Activated B cell treated with CpG ODN at 0.5 μM for 24 hours (primary cell): Measurements from ENCODE around the gene RAD23B. TPM values are rescaled to one million over a fixed set of nuclear protein-coding genes. Genes with fewer than 3 reads are reported as not detected.

Experiments used
- ATAC-seq: fragments of 200-7000 bp; cut with Tn5 transposase; one replicate; pipeline ENCODE4 v1.10.0; 2021; ENCODE audit warnings: low read depth, mild to moderate bottlenecking, moderate library complexity
- CTCF ChIA-PET: fragments of 350-600 bp; sonication (Branson Sonifier 250); formaldehyde crosslinking; loops from one replicate; lab custom pipeline; 2021; ENCODE audit warnings: antibody characterized with exemption; lab: Charles Lee
- POLR2A ChIA-PET: fragments of 350-600 bp; sonication (Branson Sonifier 250); formaldehyde crosslinking; loops from one replicate; lab custom pipeline; 2021; ENCODE audit warnings: antibody characterized with exemption; lab: Charles Lee
- DNase-seq: peaks from one replicate; pipeline ENCODE4 v3.0.0; 2022
- H3K27ac Mint-ChIP-seq: one replicate; pipeline ENCODE4 v1.8.0; 2020; ENCODE audit warnings: mixed read lengths
- H3K27me3 Mint-ChIP-seq: one replicate; pipeline ENCODE4 v1.8.0; 2021; ENCODE audit warnings: mixed read lengths
- H3K36me3 Mint-ChIP-seq: one replicate; pipeline ENCODE4 v1.8.0; 2021; ENCODE audit warnings: low read depth, mixed read lengths
- H3K4me1 Mint-ChIP-seq: one replicate; pipeline ENCODE4 v1.8.0; 2021; ENCODE audit warnings: mixed read lengths
- H3K4me3 Mint-ChIP-seq: one replicate; pipeline ENCODE4 v1.8.0; 2020; ENCODE audit warnings: mild to moderate bottlenecking, mixed read lengths
- H3K9me3 Mint-ChIP-seq: one replicate; pipeline ENCODE4 v1.8.0; 2020; ENCODE audit warnings: mixed read lengths
- intact Hi-C: fragments of 100-400 bp; cut with micrococcal nuclease; formaldehyde crosslinking; loops from one replicate; pipeline ENCODE4 v1.15.1; 2024
- total RNA-seq: library from RNA; stranded (reverse); gene quantifications from 2 replicates; pipeline ENCODE4 v1.2.3, GENCODE V29; 2022
- TF ChIP-seq, protein P1 (sequence below): fragments of 200-600 bp; IDR thresholded peaks from one replicate; pipeline ENCODE4 v1.8.0; 2022; ENCODE audit warnings: antibody characterized with exemption, mild to moderate bottlenecking

Gene RAD23B
- total RNA-seq, 1 donor from 2014 or later = 75.3 TPM

GRCh38 chr9:107335331-107335730, 52.3 kb downstream of the RAD23B start:
- no peaks in the 10 kb centered on the region for H3K9me3 Mint-ChIP-seq
- DNase-seq (no peak), ATAC-seq (no peak)
- H3K27me3 Mint-ChIP-seq = no peaks in the 10 kb centered on the region
- intact Hi-C loops = no loop called here
- no peak overlapping the region for H3K4me3 Mint-ChIP-seq
- CTCF ChIA-PET = interaction anchor here (11.6 kb wide), 1 partner anchor 96 kb away, joined by 205 read pairs; no protein-coding TSS in a partner anchor
- H3K36me3 Mint-ChIP-seq = peaks cover 48% of the 10 kb centered on the region
- POLR2A ChIA-PET = no interaction called here
- TF ChIP-seq, protein P1, sequence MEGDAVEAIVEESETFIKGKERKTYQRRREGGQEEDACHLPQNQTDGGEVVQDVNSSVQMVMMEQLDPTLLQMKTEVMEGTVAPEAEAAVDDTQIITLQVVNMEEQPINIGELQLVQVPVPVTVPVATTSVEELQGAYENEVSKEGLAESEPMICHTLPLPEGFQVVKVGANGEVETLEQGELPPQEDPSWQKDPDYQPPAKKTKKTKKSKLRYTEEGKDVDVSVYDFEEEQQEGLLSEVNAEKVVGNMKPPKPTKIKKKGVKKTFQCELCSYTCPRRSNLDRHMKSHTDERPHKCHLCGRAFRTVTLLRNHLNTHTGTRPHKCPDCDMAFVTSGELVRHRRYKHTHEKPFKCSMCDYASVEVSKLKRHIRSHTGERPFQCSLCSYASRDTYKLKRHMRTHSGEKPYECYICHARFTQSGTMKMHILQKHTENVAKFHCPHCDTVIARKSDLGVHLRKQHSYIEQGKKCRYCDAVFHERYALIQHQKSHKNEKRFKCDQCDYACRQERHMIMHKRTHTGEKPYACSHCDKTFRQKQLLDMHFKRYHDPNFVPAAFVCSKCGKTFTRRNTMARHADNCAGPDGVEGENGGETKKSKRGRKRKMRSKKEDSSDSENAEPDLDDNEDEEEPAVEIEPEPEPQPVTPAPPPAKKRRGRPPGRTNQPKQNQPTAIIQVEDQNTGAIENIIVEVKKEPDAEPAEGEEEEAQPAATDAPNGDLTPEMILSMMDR = no peak
- H3K27ac Mint-ChIP-seq = no peak overlapping the region
- H3K4me1 Mint-ChIP-seq = no peaks in the 10 kb centered on the region

DNA sequence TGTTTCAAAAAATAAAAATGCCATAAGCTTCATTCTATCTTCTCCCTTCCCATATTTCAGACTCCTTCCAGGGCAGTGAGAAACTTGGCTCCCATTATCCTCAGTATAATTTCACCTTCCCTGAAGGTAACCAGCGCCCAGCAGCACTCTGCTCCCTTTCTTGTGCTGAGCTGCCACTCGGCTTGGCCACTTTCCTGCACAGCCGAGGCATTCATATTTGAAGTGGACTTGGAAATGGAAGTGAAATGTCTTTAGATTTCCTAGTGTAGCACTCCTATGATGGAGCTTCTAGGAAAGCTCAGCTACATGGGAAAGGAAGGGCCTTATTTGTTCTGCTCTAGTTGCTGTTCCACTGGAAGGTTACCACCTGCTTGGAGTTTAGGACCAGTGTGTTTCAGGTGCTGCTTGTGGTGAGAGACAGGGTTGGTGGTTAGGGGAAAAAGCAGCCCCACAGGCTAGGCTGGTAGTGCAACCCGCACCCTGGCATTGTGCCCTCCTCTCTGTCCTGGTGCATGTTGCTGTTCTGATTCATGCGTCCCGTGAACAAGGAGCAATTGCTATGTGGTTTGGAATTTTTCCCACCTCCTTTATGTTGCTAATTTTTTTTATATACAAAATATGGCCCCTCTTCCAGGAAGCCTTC, 53.8 kb downstream of the RAD23B start:
- ChIA-PET POLR2A (no interaction called here), CTCF (interaction anchor here (11.6 kb wide), 1 partner anchor 98 kb away, joined by 205 read pairs; no protein-coding TSS in a partner anchor)
- peaks cover 32% of the 10 kb centered on the region for H3K36me3 Mint-ChIP-seq
- intact Hi-C loops = no loop called here
- TF ChIP-seq, protein P1 = no peak
- no peaks in the 10 kb centered on the region for H3K27me3 Mint-ChIP-seq
- no peaks in the 10 kb centered on the region for H3K9me3 Mint-ChIP-seq
- ATAC-seq (no peak), DNase-seq (no peak)
- no peak overlapping the region for H3K4me3 Mint-ChIP-seq
- peaks cover 7% of the 10 kb centered on the region for H3K4me1 Mint-ChIP-seq
- H3K27ac Mint-ChIP-seq = no peak overlapping the region

DNA sequence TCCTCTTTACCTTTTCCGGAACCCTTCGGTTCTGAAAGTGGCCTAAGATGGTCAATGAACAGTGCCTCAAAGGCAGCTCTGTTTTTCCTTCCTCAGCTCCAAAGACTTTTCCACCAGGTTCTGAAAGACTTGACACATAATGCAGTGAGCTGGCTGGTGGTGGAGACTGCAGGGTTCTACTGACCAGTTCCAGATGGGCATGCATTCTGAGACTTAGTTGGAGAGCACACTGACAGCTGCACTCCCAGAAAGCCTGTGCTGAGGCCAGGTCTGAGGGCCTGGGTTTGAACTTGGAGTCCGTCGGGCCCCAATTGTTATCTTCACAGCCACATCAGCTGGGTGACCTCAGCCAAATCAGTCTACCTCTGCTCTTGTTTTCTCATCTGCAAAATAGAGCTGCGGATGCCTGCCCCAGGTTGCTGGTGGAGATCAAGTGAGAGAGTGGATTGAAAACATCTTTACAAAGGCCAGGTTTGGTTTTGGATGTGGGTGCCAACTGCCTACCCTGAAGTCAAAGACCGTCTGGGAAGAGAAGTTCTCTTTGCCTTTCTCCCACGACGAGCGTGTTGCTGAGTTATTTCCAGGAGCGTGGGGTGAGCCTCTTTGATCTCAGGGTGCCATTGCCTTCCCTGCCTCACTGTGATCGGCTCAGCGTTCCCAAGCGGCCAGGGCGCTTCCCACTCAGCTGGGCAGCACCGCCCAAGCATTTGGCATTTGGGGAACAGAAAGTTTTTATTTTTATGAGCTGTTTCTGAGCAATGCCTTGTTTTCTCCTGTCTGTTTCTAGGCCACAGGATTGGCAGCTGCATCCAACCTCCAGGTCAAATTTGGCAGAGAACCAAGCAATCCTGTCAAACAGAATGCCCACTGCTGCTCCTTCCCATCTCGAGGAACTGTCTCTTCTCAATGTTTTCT, 54.9 kb downstream of the RAD23B start:
- CTCF ChIA-PET = interaction anchor here (11.6 kb wide), 1 partner anchor 99 kb away, joined by 205 read pairs; no protein-coding TSS in a partner anchor
- intact Hi-C loops = no loop called here
- TF ChIP-seq, protein P1 = no peak
- no peaks in the 10 kb centered on the region for H3K27me3 Mint-ChIP-seq
- H3K36me3 Mint-ChIP-seq = peaks cover 22% of the 10 kb centered on the region
- DNase-seq (no peak), ATAC-seq (no peak)
- no peak overlapping the region for H3K27ac Mint-ChIP-seq
- H3K4me3 Mint-ChIP-seq = no peak overlapping the region
- H3K9me3 Mint-ChIP-seq = no peaks in the 10 kb centered on the region
- H3K4me1 Mint-ChIP-seq = peaks cover 7% of the 10 kb centered on the region
- POLR2A ChIA-PET = interaction anchor here (1.5 kb wide), 1 partner anchor 98 kb away, joined by 5 read pairs; no protein-coding TSS in a partner anchor

DNA sequence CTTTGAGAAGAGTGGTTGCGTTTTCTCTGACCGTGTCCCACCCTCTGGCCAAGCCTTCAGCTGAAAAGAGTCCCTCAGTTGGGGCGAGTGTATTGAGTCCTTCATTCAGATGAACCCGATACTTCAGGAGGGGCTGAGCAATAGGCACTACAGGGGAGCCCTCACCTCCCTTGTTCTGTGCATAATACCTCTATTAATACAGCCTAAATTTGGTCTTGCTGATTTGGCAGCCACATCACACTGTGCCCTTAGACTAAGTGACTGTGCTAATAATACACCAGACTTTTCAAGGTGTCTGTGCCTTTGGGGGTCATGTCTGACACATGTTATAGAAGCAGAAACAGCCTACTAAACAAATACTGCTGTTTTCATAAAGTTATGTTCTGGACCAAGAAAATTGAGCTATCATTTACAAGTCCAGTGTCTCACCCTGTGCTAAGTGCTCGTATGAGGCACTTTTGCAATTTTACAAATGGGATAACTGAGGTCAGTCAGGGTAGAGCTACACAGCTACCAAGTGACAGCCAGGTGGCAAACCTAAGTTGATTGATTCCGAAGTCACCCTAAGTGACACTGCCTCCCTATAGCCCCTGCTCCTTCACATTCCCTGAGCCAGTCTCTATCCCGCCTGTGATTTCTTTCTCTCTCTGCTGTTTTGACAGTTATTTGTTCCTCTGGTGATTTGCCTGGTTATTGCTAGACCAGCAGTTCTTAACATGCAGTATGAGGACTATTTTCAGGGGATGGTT, 56.0 kb downstream of the RAD23B start:
- peaks cover 12% of the 10 kb centered on the region for H3K36me3 Mint-ChIP-seq
- ATAC-seq = no peak
- TF ChIP-seq, protein P1 = no peak
- no peak overlapping the region for H3K27ac Mint-ChIP-seq
- ChIA-PET POLR2A (interaction anchor here (1.5 kb wide), 1 partner anchor 99 kb away, joined by 5 read pairs; no protein-coding TSS in a partner anchor), CTCF (interaction anchor here (1.5 to 11.6 kb wide), 2 partner anchors 79 to 100 kb away, joined by 3 to 205 read pairs; no protein-coding TSS in a partner anchor)
- intact Hi-C loops = no loop called here
- no peaks in the 10 kb centered on the region for H3K27me3 Mint-ChIP-seq
- no peaks in the 10 kb centered on the region for H3K9me3 Mint-ChIP-seq
- H3K4me1 Mint-ChIP-seq = peaks cover 7% of the 10 kb centered on the region
- no peak for DNase-seq
- no peak overlapping the region for H3K4me3 Mint-ChIP-seq
